NT2/D1 (cell line): ENCODE data around the gene CA11.
"Not testable (repeated sequence)": the region's sequence is repeated elsewhere in the genome, so short reads cannot be mapped to it uniquely, and the experiment has no call there.

Experiments
- DNase-seq: peaks from one replicate; pipeline ENCODE4 v3.0.0-alpha.2; 2011; ENCODE audit warnings: low read depth, low spot score
- H3K27me3 ChIP-seq: 2 replicates; pipeline ENCODE4 v1.6.0; 2011; ENCODE audit warnings: mild to moderate bottlenecking; ENCODE audit not compliant: insufficient read length, insufficient read depth
- H3K36me3 ChIP-seq: 2 replicates; pipeline ENCODE4 v1.6.1; 2011; ENCODE audit warnings: mild to moderate bottlenecking, low read length, mixed read lengths; ENCODE audit not compliant: insufficient read depth, insufficient read length
- H3K4me1 ChIP-seq: 2 replicates; pipeline ENCODE4 v1.5.1; 2011; ENCODE audit not compliant: insufficient read depth, insufficient read length
- H3K4me3 ChIP-seq: 2 replicates; pipeline ENCODE4 v1.5.1; 2011; ENCODE audit warnings: low read depth; ENCODE audit not compliant: insufficient read length
- H3K9ac ChIP-seq: 2 replicates; pipeline ENCODE4 v1.6.0; 2011; ENCODE audit warnings: low read depth; ENCODE audit not compliant: insufficient read length
- H3K9me3 ChIP-seq: 2 replicates; pipeline ENCODE4 v1.5.1; 2011; ENCODE audit warnings: mild to moderate bottlenecking, low read length; ENCODE audit not compliant: insufficient read depth
- SUZ12 ChIP-seq: IDR thresholded peaks from 2 replicates; pipeline ENCODE4 v1.6.1; 2011; ENCODE audit not compliant: insufficient read length, insufficient read depth; ENCODE audit errors: extremely low read depth
- YY1 ChIP-seq: IDR thresholded peaks from 2 replicates; pipeline ENCODE4 v1.6.1; 2011; ENCODE audit not compliant: insufficient read length, insufficient read depth
- ZNF274 ChIP-seq: IDR thresholded peaks from 2 replicates; pipeline ENCODE4 v1.6.1; 2011; ENCODE audit warnings: mild to moderate bottlenecking, low read depth, low read length

Gene CA11

DNA sequence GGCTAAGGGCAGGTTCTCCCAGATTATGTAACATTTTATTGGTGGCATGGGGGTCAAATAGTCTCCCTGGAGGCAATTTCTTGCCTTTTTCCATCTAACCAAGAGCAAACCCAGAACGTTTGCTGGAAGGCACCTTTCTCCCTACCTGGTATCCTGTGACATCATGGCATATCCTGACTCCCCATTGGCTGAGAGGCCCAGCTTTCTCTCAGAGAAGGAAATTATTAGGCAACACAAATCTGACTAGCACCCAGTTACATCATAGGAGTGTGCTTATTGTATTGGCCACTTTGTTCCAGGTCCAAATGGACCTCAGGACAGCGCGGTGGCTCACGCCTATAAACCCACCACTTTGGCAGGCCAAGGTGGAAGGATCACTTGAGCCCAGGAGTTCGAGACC, 13.8 kb upstream of the CA11 start:
- Histone ChIP-seq H3K9me3 (peaks cover 5% of the 10 kb centered on the region; the same call in 1 of the 2 replicates), H3K36me3 (no peaks in the 10 kb centered on the region), H3K4me1 (peaks cover 5% of the 10 kb centered on the region), H3K9ac (no peak overlapping the region), H3K27me3 (no peaks in the 10 kb centered on the region), H3K4me3 (no peak overlapping the region)
- TF ChIP-seq YY1 (no peak), ZNF274 (no peak), SUZ12 (no peak)
- DNase-seq: no peak

DNA sequence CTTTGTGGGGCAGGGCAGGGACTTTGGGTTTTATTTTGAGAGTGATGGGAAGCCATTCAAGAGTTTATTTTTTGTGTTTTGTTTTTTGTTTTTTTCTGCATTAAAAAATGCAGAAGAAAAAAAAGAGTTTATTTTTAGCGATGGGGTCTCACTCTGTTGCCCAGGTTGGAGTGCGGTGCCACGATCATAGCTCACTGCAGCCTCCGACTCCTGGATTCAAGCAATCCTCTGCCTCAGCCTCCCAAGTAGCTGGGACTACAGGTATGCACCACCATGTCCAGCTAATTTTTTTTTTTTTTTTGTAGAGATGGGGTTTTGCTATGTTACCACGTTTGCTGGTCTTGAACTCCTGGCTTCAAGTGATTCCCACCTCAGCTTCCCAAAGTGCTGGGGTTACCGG, 12.5 kb upstream of the CA11 start:
- peaks cover 5% of the 10 kb centered on the region; the same call in 1 of the 2 replicates for H3K9me3 ChIP-seq
- peaks cover 3% of the 10 kb centered on the region for H3K4me1 ChIP-seq
- no peak overlapping the region for H3K9ac ChIP-seq
- H3K36me3 ChIP-seq: no peaks in the 10 kb centered on the region
- H3K27me3 ChIP-seq: no peaks in the 10 kb centered on the region
- H3K4me3 ChIP-seq: no peak overlapping the region
- no peak for TF ChIP-seq SUZ12
- no peak for TF ChIP-seq ZNF274
- TF ChIP-seq YY1: no peak
- DNase-seq: no peak

DNA sequence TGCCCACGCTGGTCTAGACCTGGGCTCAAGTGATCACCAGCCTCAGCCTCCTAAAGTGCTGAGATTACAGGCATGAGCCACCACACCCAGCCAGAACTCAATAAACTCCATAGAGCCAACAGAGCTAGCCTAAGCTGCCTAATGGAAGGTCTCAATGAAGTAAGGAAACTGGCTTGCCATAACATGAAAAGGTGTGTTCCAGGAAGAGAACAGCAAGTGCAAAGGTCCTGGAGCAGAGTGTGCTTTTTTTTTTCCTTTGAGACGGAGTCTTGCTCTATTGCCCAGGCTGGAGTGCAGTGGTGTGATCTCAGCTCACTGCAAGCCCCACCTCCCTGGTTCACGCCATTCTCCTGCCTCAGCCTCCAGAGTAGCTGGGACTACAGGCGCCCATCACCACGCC, 11.8 kb upstream of the CA11 start:
- H3K4me3 ChIP-seq, H3K4me1 ChIP-seq, DNase-seq, H3K9ac ChIP-seq, H3K9me3 ChIP-seq, H3K36me3 ChIP-seq, H3K27me3 ChIP-seq: not testable (repeated sequence)

DNA sequence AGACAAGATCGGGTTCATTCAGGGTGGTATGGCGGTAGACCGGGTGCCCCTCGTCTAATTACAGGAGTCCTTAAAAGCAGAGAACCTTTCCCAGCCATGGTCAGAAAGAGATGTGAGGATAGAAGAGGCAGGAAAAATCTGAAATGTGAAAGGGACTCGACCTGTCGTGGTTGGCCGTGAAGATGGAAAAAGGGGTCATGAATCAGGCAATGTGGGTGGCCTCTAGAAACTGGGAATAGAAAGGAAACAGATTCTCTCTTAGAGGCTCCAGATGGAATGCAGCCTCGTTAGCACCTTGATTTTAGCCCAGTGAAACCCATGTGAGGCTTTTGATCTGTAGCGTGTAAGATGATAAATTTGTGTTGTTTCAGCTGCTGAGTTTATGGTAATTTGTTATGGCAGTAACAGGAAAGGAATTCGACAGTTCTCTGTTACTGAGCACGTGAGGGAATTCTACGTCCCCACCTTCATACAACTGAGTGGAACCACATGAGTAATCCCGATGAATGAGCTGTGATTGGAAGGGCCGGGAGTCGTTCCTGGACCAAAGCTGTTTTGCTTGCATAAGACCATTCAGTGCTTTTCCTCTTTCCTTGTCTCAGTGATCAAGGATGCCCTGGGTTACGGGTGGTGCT, 11.0 kb upstream of the CA11 start:
- Histone ChIP-seq H3K4me3 (no peak overlapping the region), H3K9ac (no peak overlapping the region), H3K27me3 (no peaks in the 10 kb centered on the region), H3K36me3 (no peaks in the 10 kb centered on the region), H3K4me1 (peaks cover 5% of the 10 kb centered on the region), H3K9me3 (peaks cover 5% of the 10 kb centered on the region; the same call in 1 of the 2 replicates)
- TF ChIP-seq ZNF274: no peak
- TF ChIP-seq SUZ12: no peak
- TF ChIP-seq YY1: no peak
- DNase-seq: no peak

DNA sequence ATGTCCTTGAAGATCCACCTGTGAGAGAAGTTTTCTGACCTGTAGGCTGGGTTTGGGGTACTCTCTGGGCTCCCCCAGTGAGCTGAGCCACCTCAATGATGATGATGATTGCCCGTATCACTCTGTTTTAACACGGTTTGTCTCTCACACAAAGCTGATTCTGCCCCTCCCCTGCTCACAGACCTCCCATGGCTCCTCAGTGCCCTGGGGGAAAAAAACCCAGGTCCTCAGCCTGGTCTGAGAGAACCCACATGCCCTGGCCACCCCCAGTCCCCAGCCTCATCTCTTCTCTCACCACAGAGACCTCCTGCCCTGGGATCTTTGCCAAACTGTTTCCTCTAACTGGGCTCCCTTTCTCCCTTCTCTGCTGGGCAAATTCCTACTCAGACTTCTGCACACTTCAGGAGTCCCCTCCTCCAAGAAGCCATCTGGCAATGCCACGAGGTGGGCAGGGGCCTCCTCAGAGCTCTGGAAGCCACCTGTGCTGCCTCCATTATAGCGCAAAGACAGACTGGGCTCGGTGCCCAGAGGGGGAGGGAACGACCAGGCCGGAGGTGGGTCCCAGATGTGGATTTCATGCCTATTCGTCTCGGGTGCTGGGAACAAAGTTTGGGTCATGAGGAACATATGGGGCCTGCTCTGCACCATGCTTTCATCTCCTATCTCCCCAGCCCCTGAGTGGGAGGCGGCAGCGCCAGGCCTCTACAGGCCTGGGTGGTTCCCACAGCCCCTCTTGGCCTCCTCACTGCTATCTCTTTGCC, 8.5 kb upstream of the CA11 start:
- H3K36me3 ChIP-seq: no peaks in the 10 kb centered on the region
- no peak for DNase-seq
- no peak overlapping the region for H3K9ac ChIP-seq
- no peaks in the 10 kb centered on the region for H3K9me3 ChIP-seq
- H3K4me1 ChIP-seq: peaks cover 7% of the 10 kb centered on the region
- H3K4me3 ChIP-seq: no peak overlapping the region
- no peak for TF ChIP-seq ZNF274
- TF ChIP-seq SUZ12: no peak
- TF ChIP-seq YY1: no peak
- no peaks in the 10 kb centered on the region for H3K27me3 ChIP-seq

DNA sequence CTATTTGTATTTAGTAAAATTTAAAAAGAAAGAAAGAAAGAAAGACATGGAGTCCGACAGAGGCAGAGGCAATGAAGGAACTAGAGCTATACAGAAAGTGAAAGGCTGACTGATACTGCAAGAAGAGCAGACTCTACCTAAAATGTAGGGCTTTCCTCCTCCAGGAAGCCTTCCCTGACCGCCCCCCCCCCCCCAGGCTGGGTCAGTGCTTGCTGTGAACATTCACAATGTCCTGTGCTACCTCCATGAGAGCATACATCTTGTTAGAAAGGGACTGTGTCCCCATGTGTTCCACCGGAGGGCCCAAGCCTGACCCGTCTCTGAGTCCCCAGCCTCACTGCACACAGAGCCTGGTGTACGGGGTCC, 5.7 kb upstream of the CA11 start:
- no peaks in the 10 kb centered on the region for H3K36me3 ChIP-seq
- no peak overlapping the region for H3K4me3 ChIP-seq
- no peaks in the 10 kb centered on the region for H3K9me3 ChIP-seq
- TF ChIP-seq ZNF274 (no peak), YY1 (no peak), SUZ12 (no peak)
- no peaks in the 10 kb centered on the region for H3K27me3 ChIP-seq
- H3K9ac ChIP-seq: no peak overlapping the region
- DNase-seq: no peak
- peaks cover 5% of the 10 kb centered on the region for H3K4me1 ChIP-seq

DNA sequence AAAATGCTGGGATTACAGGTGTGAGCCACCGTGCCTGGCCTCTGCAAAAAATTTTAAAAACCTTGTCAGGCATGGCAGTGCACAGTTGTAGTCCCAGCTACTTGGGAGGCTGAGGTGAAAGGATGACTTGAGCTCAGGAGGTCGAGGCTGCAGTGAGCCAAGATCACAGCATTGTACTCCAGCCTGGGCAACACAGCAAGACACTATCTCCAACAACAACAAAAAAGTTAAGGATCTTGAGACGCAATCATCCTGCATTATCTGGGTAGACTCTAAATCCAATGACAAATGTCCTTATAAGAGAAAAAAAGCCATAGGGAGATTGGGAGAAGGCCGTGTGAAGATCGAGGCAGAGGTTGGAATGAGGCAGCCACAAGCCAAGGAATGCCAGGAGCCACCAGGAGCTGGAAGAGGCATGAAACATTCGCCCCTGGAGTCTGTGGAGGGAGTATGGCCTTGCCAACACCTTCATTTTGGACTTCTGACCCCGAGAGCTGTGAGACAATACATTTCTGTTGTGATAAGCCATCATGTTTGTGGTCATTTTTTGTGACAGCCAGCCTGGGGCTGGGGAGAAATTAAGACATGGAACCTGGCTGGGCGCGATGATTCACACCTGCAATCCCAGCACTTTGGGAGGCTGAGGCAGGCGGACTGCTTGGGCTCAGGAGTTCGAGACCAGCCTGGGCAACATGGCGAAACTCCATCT, 5.1 kb upstream of the CA11 start:
- peaks cover 4% of the 10 kb centered on the region for H3K4me1 ChIP-seq

More for the DNA sequence above, 5.1 kb upstream of the CA11 start:
- Histone ChIP-seq H3K27me3 (no peaks in the 10 kb centered on the region), H3K4me3 (no peak overlapping the region), H3K9me3 (no peaks in the 10 kb centered on the region), H3K36me3 (no peaks in the 10 kb centered on the region), H3K9ac (no peak overlapping the region)
- DNase-seq: no peak
- TF ChIP-seq ZNF274 (no peak), SUZ12 (no peak), YY1 (no peak)
